IPS DF 6.9 (cell line): ENCODE data around the gene KRT20.

Source experiments
- DNase-seq: peaks from one replicate; pipeline ENCODE4 v3.0.0-alpha.2; 2013; ENCODE audit warnings: low read depth, low spot score
- H3K27ac ChIP-seq: one replicate; pipeline ENCODE4 v1.5.1; 2013; ENCODE audit warnings: low read length, control low read depth
- H3K27me3 ChIP-seq: 2 replicates; pipeline ENCODE4 v1.6.1; 2013; ENCODE audit warnings: mild to moderate bottlenecking, low read length; ENCODE audit not compliant: control insufficient read depth, insufficient read depth
- H3K36me3 ChIP-seq: 2 replicates; pipeline ENCODE4 v1.6.1; 2013; ENCODE audit warnings: low read length; ENCODE audit not compliant: control insufficient read depth, insufficient read depth
- H3K4me1 ChIP-seq: 2 replicates; pipeline ENCODE4 v1.6.1; 2013; ENCODE audit warnings: low read length; ENCODE audit not compliant: control insufficient read depth, insufficient read depth
- H3K4me3 ChIP-seq: 2 replicates; pipeline ENCODE4 v1.5.1; 2013; ENCODE audit warnings: mild to moderate bottlenecking, low read length
- H3K9me3 ChIP-seq: 2 replicates; pipeline ENCODE4 v1.6.1; 2013; ENCODE audit warnings: low read length, inconsistent platforms; ENCODE audit not compliant: control insufficient read depth, insufficient read depth
- WGBS: extraction: QIAGEN DNeasy Blood & Tissue Kit; methylation state at CpG from one replicate; pipeline ENCODE4 v1.1.7; 2013; ENCODE audit warnings: mixed read lengths, missing lambda C conversion rate; ENCODE audit not compliant: insufficient read length, insufficient coverage; 5-methylcytosine and 5-hydroxymethylcytosine counted together

Gene KRT20

GRCh38 chr17:40854175-40854814, 30.7 kb downstream of the KRT20 start:
- H3K36me3 ChIP-seq, result no peaks in the 10 kb centered on the region
- no peak for DNase-seq
- H3K27me3 ChIP-seq, result no peaks in the 10 kb centered on the region
- H3K4me1 ChIP-seq, result peaks cover 1% of the 10 kb centered on the region; the same call in 1 of the 2 replicates
- H3K27ac ChIP-seq, result no peak overlapping the region
- no peak overlapping the region for H3K4me3 ChIP-seq
- 92% methylated on average over 2 of the region's 6 CpGs for WGBS
- no peaks in the 10 kb centered on the region for H3K9me3 ChIP-seq

GRCh38 chr17:40852364-40852763, 32.7 kb downstream of the KRT20 start:
- H3K4me3 ChIP-seq, result no peak overlapping the region
- WGBS, result no CpG with 5 or more reads among the region's 1 CpG
- H3K9me3 ChIP-seq, result no peaks in the 10 kb centered on the region
- peaks cover 1% of the 10 kb centered on the region; the same call in 1 of the 2 replicates for H3K4me1 ChIP-seq
- no peaks in the 10 kb centered on the region for H3K36me3 ChIP-seq
- no peaks in the 10 kb centered on the region for H3K27me3 ChIP-seq
- no peak overlapping the region for H3K27ac ChIP-seq
- no peak for DNase-seq

- H3K27me3 ChIP-seq, result no peaks in the 10 kb centered on the region
- no peak for DNase-seq
- peaks cover 1% of the 10 kb centered on the region; the same call in 1 of the 2 replicates for H3K4me1 ChIP-seq
- no CpG with 5 or more reads among the region's 3 CpGs for WGBS
- H3K36me3 ChIP-seq, result no peaks in the 10 kb centered on the region
- H3K9me3 ChIP-seq, result no peaks in the 10 kb centered on the region
- H3K27ac ChIP-seq, result no peak overlapping the region
- no peak overlapping the region for H3K4me3 ChIP-seq
Observed at GRCh38 chr17:40850293-40850972, 34.6 kb downstream of the KRT20 start.

GRCh38 chr17:40849723-40850122, 35.3 kb downstream of the KRT20 start:
- WGBS, result no CpG with 5 or more reads among the region's 4 CpGs
- H3K36me3 ChIP-seq, result no peaks in the 10 kb centered on the region
- no peak overlapping the region for H3K4me3 ChIP-seq
- no peak for DNase-seq
- no peaks in the 10 kb centered on the region for H3K27me3 ChIP-seq
- H3K27ac ChIP-seq, result no peak overlapping the region
- peaks cover 1% of the 10 kb centered on the region; the same call in 1 of the 2 replicates for H3K4me1 ChIP-seq
- H3K9me3 ChIP-seq, result no peaks in the 10 kb centered on the region

GRCh38 chr17:40848583-40849235, 36.3 kb downstream of the KRT20 start:
- H3K27ac ChIP-seq, result no peak overlapping the region
- no CpG with 5 or more reads among the region's 1 CpG for WGBS

GRCh38 chr17:40846515-40847144, 38.4 kb downstream of the KRT20 start:
- Histone ChIP-seq H3K4me1 (no peaks in the 10 kb centered on the region), H3K36me3 (no peaks in the 10 kb centered on the region), H3K27me3 (no peaks in the 10 kb centered on the region), H3K4me3 (no peak overlapping the region), H3K27ac (no peak overlapping the region), H3K9me3 (no peaks in the 10 kb centered on the region)
- WGBS, result no CpG with 5 or more reads among the region's 1 CpG
- no peak for DNase-seq

More at GRCh38 chr17:40848583-40849235, 36.3 kb downstream of the KRT20 start:
- Histone ChIP-seq H3K36me3 (no peaks in the 10 kb centered on the region), H3K4me3 (no peak overlapping the region), H3K27me3 (no peaks in the 10 kb centered on the region), H3K9me3 (no peaks in the 10 kb centered on the region), H3K4me1 (peaks cover under 1% of the 10 kb centered on the region; the same call in 1 of the 2 replicates)
- DNase-seq, result no peak

GRCh38 chr17:40844671-40845107, 40.4 kb downstream of the KRT20 start:
- no peak overlapping the region for H3K4me3 ChIP-seq
- no peak for DNase-seq
- no peaks in the 10 kb centered on the region for H3K36me3 ChIP-seq
- H3K27ac ChIP-seq, result no peak overlapping the region
- no peaks in the 10 kb centered on the region for H3K9me3 ChIP-seq
- H3K4me1 ChIP-seq, result no peaks in the 10 kb centered on the region
- no peaks in the 10 kb centered on the region for H3K27me3 ChIP-seq
- no CpG with 5 or more reads among the region's 4 CpGs for WGBS

- Histone ChIP-seq H3K4me3 (no peak overlapping the region), H3K36me3 (no peaks in the 10 kb centered on the region), H3K27ac (no peak overlapping the region), H3K4me1 (no peaks in the 10 kb centered on the region), H3K27me3 (no peaks in the 10 kb centered on the region), H3K9me3 (no peaks in the 10 kb centered on the region)
- no peak for DNase-seq
- WGBS, result no CpG with 5 or more reads among the region's 3 CpGs
Observed at GRCh38 chr17:40843242-40843641, 41.8 kb downstream of the KRT20 start.

GRCh38 chr17:40841246-40841645, 43.8 kb downstream of the KRT20 start:
- no CpG with 5 or more reads among the region's 3 CpGs for WGBS
- H3K4me3 ChIP-seq, result no peak overlapping the region
- no peak for DNase-seq
- H3K36me3 ChIP-seq, result no peaks in the 10 kb centered on the region
- no peaks in the 10 kb centered on the region for H3K27me3 ChIP-seq
- H3K9me3 ChIP-seq, result no peaks in the 10 kb centered on the region
- no peaks in the 10 kb centered on the region for H3K4me1 ChIP-seq
- no peak overlapping the region for H3K27ac ChIP-seq

GRCh38 chr17:40839194-40839593, 45.8 kb downstream of the KRT20 start:
- H3K9me3 ChIP-seq, result no peaks in the 10 kb centered on the region
- no peaks in the 10 kb centered on the region for H3K27me3 ChIP-seq
- H3K4me3 ChIP-seq, result no peak overlapping the region
- no peaks in the 10 kb centered on the region for H3K36me3 ChIP-seq
- DNase-seq, result no peak
- H3K27ac ChIP-seq, result no peak overlapping the region
- H3K4me1 ChIP-seq, result no peaks in the 10 kb centered on the region
- WGBS, result no CpG with 5 or more reads among the region's 3 CpGs
